ENCODE data around the gene ASTN2. TPM values are rescaled to one million over a fixed set of nuclear protein-coding genes. Genes with fewer than 3 reads are reported as not detected.

Gene ASTN2
- polyA plus RNA-seq, 1 donor from 2014 or later: 6.8 TPM

DNA sequence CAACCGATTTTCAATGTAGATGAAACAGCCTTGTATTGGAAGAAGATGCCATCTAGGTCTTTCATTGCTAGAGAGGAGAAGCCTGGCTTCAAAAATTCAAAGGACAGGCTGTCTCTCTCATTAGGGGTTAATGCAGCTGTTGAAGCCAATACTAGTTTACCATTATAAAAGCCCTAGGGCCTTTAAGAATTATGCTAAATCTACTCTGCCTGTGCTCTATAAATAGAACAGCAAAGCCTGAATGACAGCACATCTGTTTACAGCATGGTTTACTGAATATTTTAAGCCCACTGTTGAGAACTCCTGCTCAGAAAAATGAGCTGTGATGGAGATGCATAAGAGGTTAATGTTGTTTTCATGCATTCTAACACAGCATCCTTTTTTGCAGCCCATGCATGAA is 539.3 kb downstream of the ASTN2 start:
- no peaks in the 10 kb centered on the region for H3K79me2 ChIP-seq (replicated peaks; ENCODE audit: insufficient read depth, low read length)
- H3F3A ChIP-seq (ENCODE audit: insufficient read depth, low read length, poor library complexity, severe bottlenecking): no peaks in the 10 kb centered on the region
- no peak overlapping the region for H3K9ac ChIP-seq (ENCODE audit: low read length)
- H3K36me3 ChIP-seq (ENCODE audit: insufficient read depth, low read length): no peaks in the 10 kb centered on the region
- no peak overlapping the region for H2AFZ ChIP-seq (ENCODE audit: low read depth, low read length)
- H4K20me1 ChIP-seq (ENCODE audit: insufficient read depth): no peaks in the 10 kb centered on the region
- no peaks in the 10 kb centered on the region for H3K9me2 ChIP-seq (ENCODE audit: insufficient read depth, low read length)
- no peaks in the 10 kb centered on the region for H3K27me3 ChIP-seq (ENCODE audit: insufficient read depth, low read depth, low read length)
- H3K4me3 ChIP-seq (ENCODE audit: low read length): no peak overlapping the region
- TF ChIP-seq, protein P1, sequence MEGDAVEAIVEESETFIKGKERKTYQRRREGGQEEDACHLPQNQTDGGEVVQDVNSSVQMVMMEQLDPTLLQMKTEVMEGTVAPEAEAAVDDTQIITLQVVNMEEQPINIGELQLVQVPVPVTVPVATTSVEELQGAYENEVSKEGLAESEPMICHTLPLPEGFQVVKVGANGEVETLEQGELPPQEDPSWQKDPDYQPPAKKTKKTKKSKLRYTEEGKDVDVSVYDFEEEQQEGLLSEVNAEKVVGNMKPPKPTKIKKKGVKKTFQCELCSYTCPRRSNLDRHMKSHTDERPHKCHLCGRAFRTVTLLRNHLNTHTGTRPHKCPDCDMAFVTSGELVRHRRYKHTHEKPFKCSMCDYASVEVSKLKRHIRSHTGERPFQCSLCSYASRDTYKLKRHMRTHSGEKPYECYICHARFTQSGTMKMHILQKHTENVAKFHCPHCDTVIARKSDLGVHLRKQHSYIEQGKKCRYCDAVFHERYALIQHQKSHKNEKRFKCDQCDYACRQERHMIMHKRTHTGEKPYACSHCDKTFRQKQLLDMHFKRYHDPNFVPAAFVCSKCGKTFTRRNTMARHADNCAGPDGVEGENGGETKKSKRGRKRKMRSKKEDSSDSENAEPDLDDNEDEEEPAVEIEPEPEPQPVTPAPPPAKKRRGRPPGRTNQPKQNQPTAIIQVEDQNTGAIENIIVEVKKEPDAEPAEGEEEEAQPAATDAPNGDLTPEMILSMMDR (IDR thresholded peaks at IDR 0.05; ENCODE audit: poor library complexity, severe bottlenecking): no peak
- TF ChIP-seq POLR2AphosphoS5 (IDR thresholded peaks at IDR 0.05): no peak
- no peak for TF ChIP-seq EZH2 (IDR thresholded peaks at IDR 0.05; ENCODE audit: borderline replicate concordance, insufficient read depth, low read length, poor library complexity, severe bottlenecking)
- TF ChIP-seq MXI1 (conservative IDR thresholded peaks at IDR 0.05; ENCODE audit: poor library complexity, severe bottlenecking): no peak
- TF ChIP-seq EP300 (conservative IDR thresholded peaks at IDR 0.05; ENCODE audit: poor library complexity, severe bottlenecking): no peak
- TF ChIP-seq, protein P2, sequence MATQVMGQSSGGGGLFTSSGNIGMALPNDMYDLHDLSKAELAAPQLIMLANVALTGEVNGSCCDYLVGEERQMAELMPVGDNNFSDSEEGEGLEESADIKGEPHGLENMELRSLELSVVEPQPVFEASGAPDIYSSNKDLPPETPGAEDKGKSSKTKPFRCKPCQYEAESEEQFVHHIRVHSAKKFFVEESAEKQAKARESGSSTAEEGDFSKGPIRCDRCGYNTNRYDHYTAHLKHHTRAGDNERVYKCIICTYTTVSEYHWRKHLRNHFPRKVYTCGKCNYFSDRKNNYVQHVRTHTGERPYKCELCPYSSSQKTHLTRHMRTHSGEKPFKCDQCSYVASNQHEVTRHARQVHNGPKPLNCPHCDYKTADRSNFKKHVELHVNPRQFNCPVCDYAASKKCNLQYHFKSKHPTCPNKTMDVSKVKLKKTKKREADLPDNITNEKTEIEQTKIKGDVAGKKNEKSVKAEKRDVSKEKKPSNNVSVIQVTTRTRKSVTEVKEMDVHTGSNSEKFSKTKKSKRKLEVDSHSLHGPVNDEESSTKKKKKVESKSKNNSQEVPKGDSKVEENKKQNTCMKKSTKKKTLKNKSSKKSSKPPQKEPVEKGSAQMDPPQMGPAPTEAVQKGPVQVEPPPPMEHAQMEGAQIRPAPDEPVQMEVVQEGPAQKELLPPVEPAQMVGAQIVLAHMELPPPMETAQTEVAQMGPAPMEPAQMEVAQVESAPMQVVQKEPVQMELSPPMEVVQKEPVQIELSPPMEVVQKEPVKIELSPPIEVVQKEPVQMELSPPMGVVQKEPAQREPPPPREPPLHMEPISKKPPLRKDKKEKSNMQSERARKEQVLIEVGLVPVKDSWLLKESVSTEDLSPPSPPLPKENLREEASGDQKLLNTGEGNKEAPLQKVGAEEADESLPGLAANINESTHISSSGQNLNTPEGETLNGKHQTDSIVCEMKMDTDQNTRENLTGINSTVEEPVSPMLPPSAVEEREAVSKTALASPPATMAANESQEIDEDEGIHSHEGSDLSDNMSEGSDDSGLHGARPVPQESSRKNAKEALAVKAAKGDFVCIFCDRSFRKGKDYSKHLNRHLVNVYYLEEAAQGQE (IDR thresholded peaks at IDR 0.05; ENCODE audit: borderline replicate concordance): no peak
- TF ChIP-seq RAD21 (conservative IDR thresholded peaks at IDR 0.05): no peak
- TF ChIP-seq SMC3 (conservative IDR thresholded peaks at IDR 0.05; ENCODE audit: poor library complexity): no peak
- TF ChIP-seq TAF1 (IDR thresholded peaks at IDR 0.05; ENCODE audit: low read depth): no peak
- no peak overlapping the region for H3K4me2 ChIP-seq (ENCODE audit: low read length)
- H3K9me3 ChIP-seq (ENCODE audit: low read length): no peaks in the 10 kb centered on the region
- no peak overlapping the region for H3K27ac ChIP-seq (ENCODE audit: low read length)

DNA sequence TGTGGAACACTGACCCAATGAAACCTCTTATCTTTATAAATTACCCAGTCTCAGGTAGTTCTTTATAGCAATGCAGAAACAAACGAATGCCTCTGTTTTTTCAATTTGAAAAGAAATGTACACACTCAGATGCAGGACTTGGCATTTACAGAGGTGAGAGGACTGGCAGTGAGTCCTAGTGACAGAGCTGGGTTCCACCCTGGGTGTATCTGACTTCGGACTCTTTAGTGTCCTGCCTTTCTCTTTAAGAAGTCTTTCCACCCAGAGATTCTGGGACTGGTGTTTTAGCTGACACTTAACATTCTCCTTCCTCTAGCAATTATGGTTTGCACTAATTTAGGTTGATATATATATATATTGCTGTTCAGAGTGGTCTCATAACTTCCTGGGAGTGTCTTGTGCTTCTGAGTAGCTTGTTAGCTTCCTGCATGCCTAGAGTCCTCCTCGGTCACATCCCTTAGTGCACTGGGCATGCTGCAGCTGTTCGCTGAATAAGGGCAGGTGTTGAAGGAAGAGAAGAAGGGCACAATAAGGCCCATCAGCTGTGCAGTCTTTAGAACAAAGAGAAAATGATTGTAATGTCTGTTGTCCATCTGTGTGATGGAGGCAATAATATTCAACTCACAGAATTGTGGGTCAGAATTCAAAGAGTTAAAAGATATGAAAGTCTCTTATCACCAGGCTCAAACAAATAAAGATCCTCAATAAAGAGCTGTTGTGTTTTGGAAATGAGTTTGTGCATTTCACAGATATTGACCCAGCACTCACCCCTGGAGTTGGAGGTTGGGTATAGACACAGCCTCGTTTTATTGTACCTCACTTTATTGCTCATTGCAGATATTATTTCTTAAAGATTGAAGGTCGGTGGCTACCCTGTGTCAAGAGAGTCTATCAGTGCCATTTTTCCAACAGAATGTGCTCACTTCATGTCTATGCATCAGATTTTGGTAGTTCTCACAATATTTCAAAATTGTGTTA is 540.6 kb downstream of the ASTN2 start:
- Histone ChIP-seq H3K9me3 (ENCODE audit: low read length) (no peaks in the 10 kb centered on the region), H3K4me2 (ENCODE audit: low read length) (no peak overlapping the region), H3K79me2 (replicated peaks; ENCODE audit: insufficient read depth, low read length) (no peaks in the 10 kb centered on the region), H3K4me3 (ENCODE audit: low read length) (no peak overlapping the region), H3K36me3 (ENCODE audit: insufficient read depth, low read length) (no peaks in the 10 kb centered on the region), H2AFZ (ENCODE audit: low read depth, low read length) (no peak overlapping the region), H3K9me2 (ENCODE audit: insufficient read depth, low read length) (no peaks in the 10 kb centered on the region), H4K20me1 (ENCODE audit: insufficient read depth) (no peaks in the 10 kb centered on the region), H3K9ac (ENCODE audit: low read length) (no peak overlapping the region), H3F3A (ENCODE audit: insufficient read depth, low read length, poor library complexity, severe bottlenecking) (no peaks in the 10 kb centered on the region), H3K27me3 (ENCODE audit: insufficient read depth, low read depth, low read length) (no peaks in the 10 kb centered on the region), H3K27ac (ENCODE audit: low read length) (no peak overlapping the region)
- TF ChIP-seq EZH2 (IDR thresholded peaks at IDR 0.05; ENCODE audit: borderline replicate concordance, insufficient read depth, low read length, poor library complexity, severe bottlenecking) (no peak), SMC3 (conservative IDR thresholded peaks at IDR 0.05; ENCODE audit: poor library complexity) (no peak), MXI1 (conservative IDR thresholded peaks at IDR 0.05; ENCODE audit: poor library complexity, severe bottlenecking) (no peak), POLR2AphosphoS5 (IDR thresholded peaks at IDR 0.05) (no peak), EP300 (conservative IDR thresholded peaks at IDR 0.05; ENCODE audit: poor library complexity, severe bottlenecking) (no peak), RAD21 (conservative IDR thresholded peaks at IDR 0.05) (no peak), TAF1 (IDR thresholded peaks at IDR 0.05; ENCODE audit: low read depth) (no peak)
- TF ChIP-seq, protein P2 (IDR thresholded peaks at IDR 0.05; ENCODE audit: borderline replicate concordance): no peak
- TF ChIP-seq, protein P1 (IDR thresholded peaks at IDR 0.05; ENCODE audit: poor library complexity, severe bottlenecking): no peak
